HepG2 (cell line): ENCODE measurements around the gene CELSR2. TPM values are rescaled to one million over a fixed set of nuclear protein-coding genes. Genes with fewer than 3 reads are reported as not detected.

Experiments
- ARID4A ChIP-seq: sonication (generic); formaldehyde crosslinking; IDR thresholded peaks from 2 replicates; pipeline ENCODE4 v1.5.0; 2020; ENCODE audit warnings: mild to moderate bottlenecking, missing genetic modification reagents, borderline replicate concordance
- ATF2 ChIP-seq: sonication (generic); formaldehyde crosslinking; IDR thresholded peaks from 2 replicates; pipeline ENCODE4 v1.4.0; 2020; ENCODE audit warnings: missing genetic modification reagents
- CBX1 ChIP-seq: IDR thresholded peaks from one replicate; pipeline ENCODE4 v1.6.1; 2016; ENCODE audit warnings: antibody characterized with exemption, low read depth
- E2F1 ChIP-seq: sonication (generic); formaldehyde crosslinking; IDR thresholded peaks from 2 replicates; pipeline ENCODE4 v1.5.0; 2020; ENCODE audit warnings: missing genetic modification reagents
- HNF1A ChIP-seq, 2 experiments: sonication (generic) in 1 of 2; formaldehyde crosslinking in 1 of 2; IDR thresholded peaks; 2 replicates each; pipeline versions ENCODE4 v1.4.0 to v1.6.1; 2016 to 2020; ENCODE audit warnings: borderline replicate concordance in 1 of 2, low read depth in 1 of 2, mild to moderate bottlenecking in 1 of 2, missing genetic modification reagents in 1 of 2
- IRF1 ChIP-seq: sonication (generic); formaldehyde crosslinking; IDR thresholded peaks from 2 replicates; pipeline ENCODE4 v1.4.0; 2020; ENCODE audit warnings: low read depth, mild to moderate bottlenecking, missing genetic modification reagents
- KAT7 ChIP-seq: IDR thresholded peaks from 2 replicates; pipeline ENCODE4 v1.6.1; 2018; ENCODE audit warnings: borderline replicate concordance, missing compliant biosample characterization
- NRL ChIP-seq: sonication (generic); formaldehyde crosslinking; IDR thresholded peaks from 2 replicates; pipeline ENCODE4 v1.5.0; 2020; ENCODE audit warnings: missing genetic modification reagents, mild to moderate bottlenecking, moderate library complexity, borderline replicate concordance
- SOX6 ChIP-seq, 2 experiments: fragments of 450-650 bp in 1 of 2; sonication (generic) in 1 of 2; formaldehyde crosslinking in 1 of 2; IDR thresholded peaks; 2 replicates each; pipeline versions ENCODE4 v1.4.0 to v1.6.1; 2017 to 2020; ENCODE audit warnings: antibody characterized with exemption in 1 of 2, mild to moderate bottlenecking in 1 of 2, missing genetic modification reagents in 1 of 2
- TCF7 ChIP-seq: sonication (generic); IDR thresholded peaks from 2 replicates; pipeline ENCODE4 v1.6.1; 2016; ENCODE audit warnings: antibody characterized with exemption, low read depth
- ZFP1 ChIP-seq: IDR thresholded peaks from 2 replicates; pipeline ENCODE4 v1.6.1; 2016
- ZNF33B ChIP-seq: sonication (generic); formaldehyde crosslinking; IDR thresholded peaks from 2 replicates; pipeline ENCODE4 v1.5.1; 2020; ENCODE audit warnings: mild to moderate bottlenecking, missing genetic modification reagents
- ZNF546 ChIP-seq: sonication (generic); formaldehyde crosslinking; conservative IDR thresholded peaks from 2 replicates; pipeline ENCODE4 v1.8.1; 2023; ENCODE audit warnings: mild to moderate bottlenecking, missing genetic modification reagents
- ZNF746 ChIP-seq: sonication (generic); formaldehyde crosslinking; IDR thresholded peaks from 2 replicates; pipeline ENCODE4 v1.8.0; 2022; ENCODE audit warnings: mild to moderate bottlenecking, missing genetic modification reagents
- ZSCAN21 ChIP-seq: sonication (generic); formaldehyde crosslinking; IDR thresholded peaks from 2 replicates; pipeline ENCODE4 v1.8.0; 2022; ENCODE audit warnings: mild to moderate bottlenecking, missing genetic modification reagents, moderate library complexity, borderline replicate concordance
- ZSCAN5A ChIP-seq: sonication (generic); formaldehyde crosslinking; IDR thresholded peaks from 2 replicates; pipeline ENCODE4 v1.8.0; 2022; ENCODE audit warnings: mild to moderate bottlenecking, missing genetic modification reagents, borderline replicate concordance
- polyA plus RNA-seq, 8 experiments: library from polyadenylated mRNA; depleted of rRNA in 3 of 8; stranded (reverse) in 7 of 8; unstranded in 1 of 8; fragments of >200 nt; fragmentation: Illumina TruSeq in 4 of 8; extraction: Trizol in 4 of 8; gene quantifications; 2 replicates each; pipeline versions ENCODE4 v1.2.1 to v1.2.3, GENCODE V29; 2011 to 2016; ENCODE audit warnings: low read depth in 4 of 8, missing spikeins in 1 of 8, mixed read lengths in 1 of 8; ENCODE audit not compliant: insufficient read depth in 1 of 8
- total RNA-seq, 5 experiments: library from RNA; depleted of rRNA; stranded (reverse); fragments of >200 nt; fragmentation: Illumina TruSeq; extraction: Trizol; gene quantifications; 2 replicates each; pipeline ENCODE4 v1.2.3, GENCODE V29; 2016; ENCODE audit warnings: low read depth in 1 of 5

The CELSR2 gene
- total and polyA plus RNA-seq, 2 of the 13 experiments (the other 11 are each of a cell fraction or from before 2014, with no cell fraction given): 4.0 to 6.6 TPM

GRCh38 chr1:109290137-109290536 lies 40.8 kb downstream of the CELSR2 start (continued):
- TF ChIP-seq E2F1 (CRISPR knock-in tag) (no peak), TCF7 (no peak), IRF1 (no peak), ZNF546 (no peak), ZNF33B (CRISPR knock-in tag) (no peak), KAT7 (CRISPR knock-in tag) (no peak), ZSCAN21 (CRISPR knock-in tag) (no peak), HNF1A (IDR thresholded peaks at IDR 0.05; ENCODE audit: low read depth) (no peak), HNF1A (CRISPR knock-in tag; IDR thresholded peaks at IDR 0.05; ENCODE audit: borderline replicate concordance) (no peak), ZFP1 (CRISPR knock-in tag) (no peak), NRL (no peak), CBX1 (no peak), ZSCAN5A (CRISPR knock-in tag) (no peak), SOX6 (IDR thresholded peaks at IDR 0.05) (no peak), SOX6 (CRISPR knock-in tag; IDR thresholded peaks at IDR 0.05) (0 out of 2 replicates have a peak, but pooled peaks have one; percentile 24), ARID4A (CRISPR knock-in tag) (no peak), ATF2 (CRISPR knock-in tag) (no peak), ZNF746 (CRISPR knock-in tag) (no peak)
